Cardiac ventricle fibroblast (primary cell): Measurements from ENCODE around the gene SCNN1A. TPM values are rescaled to one million over a fixed set of nuclear protein-coding genes. Genes with fewer than 3 reads are reported as not detected.

ENCODE experiments used
- total RNA-seq: library from RNA; depleted of rRNA; stranded (reverse); fragments of >200 nt; gene quantifications from 2 replicates; pipeline ENCODE4 v1.2.3, GENCODE V29; 2015

Gene SCNN1A
- total RNA-seq: 1.9 and 7.8 TPM in 2 replicates

GRCh38 chr12:6375269-6376078, at the start of gene SCNN1A:
TSS of gene SCNN1A (minus strand) at chr12:6375563. CDS start at chr12:6374783, 780 bp downstream.

GRCh38 chr12:6383572-6384498, 8.5 kb upstream of the SCNN1A start, which contains the start of gene LTBR:
TSS of gene LTBR (plus strand) at chr12:6384162. CDS start at chr12:6384359, 197 bp downstream.

GRCh38 chr12:6341417-6342139, 33.8 kb downstream of the SCNN1A start, which contains the start of gene TNFRSF1A:
TSS of gene TNFRSF1A (minus strand) at chr12:6342076. CDS start at chr12:6341814, 262 bp downstream.

Other genes starting within 250 kb of the SCNN1A start
- gene CD9, start 175.2 kb downstream of the SCNN1A start, total RNA-seq: 40.5 and 42.1 TPM in 2 replicates
- gene PLEKHG6, start 64.9 kb downstream of the SCNN1A start, total RNA-seq: 0.12 TPM in 1 of 2 replicates, not detected in the other
- gene TNFRSF1A, start 33.5 kb downstream of the SCNN1A start, total RNA-seq: 348 and 506 TPM in 2 replicates
- gene LTBR, start 8.6 kb upstream of the SCNN1A start, total RNA-seq: 141 and 170 TPM in 2 replicates
- not detected in 2 replicates for gene CD27, start 69.4 kb upstream of the SCNN1A start, total RNA-seq
- 15.4 and 18.6 TPM in 2 replicates for gene TAPBPL, start 76.5 kb upstream of the SCNN1A start, total RNA-seq
- 5.1 and 10.3 TPM in 2 replicates for gene VAMP1, start 95.1 kb upstream of the SCNN1A start, total RNA-seq
- 74.1 and 85.0 TPM in 2 replicates for gene MRPL51, start 117.7 kb upstream of the SCNN1A start, total RNA-seq
- gene NCAPD2, start 118.5 kb upstream of the SCNN1A start, total RNA-seq: 85.5 and 166 TPM in 2 replicates
- gene GAPDH, start 159.0 kb upstream of the SCNN1A start, total RNA-seq: 4,305 and 4,799 TPM in 2 replicates
- gene IFFO1, start 180.5 kb upstream of the SCNN1A start, total RNA-seq: 19.7 and 21.0 TPM in 2 replicates
- 19.3 and 21.8 TPM in 2 replicates for gene NOP2, start 192.7 kb upstream of the SCNN1A start, total RNA-seq
- gene CHD4, start 231.8 kb upstream of the SCNN1A start, total RNA-seq: 125 and 162 TPM in 2 replicates